Esophagus muscularis mucosa (tissue), 4 donors: Measurements from ENCODE around the gene CLDN15. TPM values are rescaled to one million over a fixed set of nuclear protein-coding genes. Genes with fewer than 3 reads are reported as not detected.

ENCODE experiments used
- DNase-seq: peaks from one replicate; pipeline ENCODE4 v3.0.0-alpha.2; 2017; ENCODE audit errors: extremely low spot score
- H3K27ac ChIP-seq, 4 donors: fragments of 200-600 bp; sonication (generic); replicated peaks in 1 of 4; 1 replicate in 3 of 4; 2 replicates in 1 of 4; pipeline ENCODE4 v1.5.1; 2016 to 2019; ENCODE audit warnings: mild to moderate bottlenecking in 1 of 4
- H3K27me3 ChIP-seq, 4 donors: fragments of 200-600 bp; sonication (generic); one replicate each; pipeline versions ENCODE4 v1.5.1 to v1.6.0; 2016 to 2019
- H3K36me3 ChIP-seq, 4 donors: fragments of 200-600 bp; sonication (generic); one replicate each; pipeline ENCODE4 v1.5.1; 2016 to 2019
- H3K4me1 ChIP-seq, 4 donors: fragments of 200-600 bp; sonication (generic); one replicate each; pipeline ENCODE4 v1.5.1; 2016 to 2019
- H3K4me3 ChIP-seq, 4 donors: fragments of 200-600 bp; sonication (generic); 1 replicate in 2 of 4; 2 replicates in 2 of 4; pipeline ENCODE4 v1.5.1; 2016 to 2019; ENCODE audit warnings: mild to moderate bottlenecking in 4 of 4, moderate library complexity in 1 of 4
- H3K9me3 ChIP-seq, 4 donors: fragments of 200-600 bp; sonication (generic); 1 replicate in 3 of 4; 2 replicates in 1 of 4; pipeline ENCODE4 v1.5.1; 2016 to 2019
- CTCF ChIP-seq, 3 experiments: fragments of 200-600 bp in 2 of 3; fragments of 450-650 bp in 1 of 3; sonication (generic) in 2 of 3; IDR thresholded peaks; one replicate each; pipeline ENCODE4 v1.5.1; 2017 to 2019; ENCODE audit warnings: antibody characterized with exemption in 3 of 3, mild to moderate bottlenecking in 2 of 3, moderate library complexity in 1 of 3
- EP300 ChIP-seq: sonication (generic); formaldehyde crosslinking; IDR thresholded peaks from one replicate; pipeline ENCODE4 v1.6.1; 2017; ENCODE audit warnings: antibody characterized with exemption
- POLR2A ChIP-seq: fragments of 450-650 bp; IDR thresholded peaks from one replicate; pipeline ENCODE4 v1.6.1; 2017; ENCODE audit warnings: antibody characterized with exemption, moderate library complexity, mild to moderate bottlenecking, low read depth
- POLR2AphosphoS5 ChIP-seq, 2 donors: sonication (generic); formaldehyde crosslinking; IDR thresholded peaks; one replicate each; pipeline ENCODE4 v1.6.1; 2017; ENCODE audit warnings: antibody characterized with exemption in 2 of 2
- WGBS: methylation state at CpG from one replicate; pipeline ENCODE4 v1.1.5; 2018; 5-methylcytosine and 5-hydroxymethylcytosine counted together
- intact Hi-C: fragments of 100-400 bp; cut with DNase I; formaldehyde crosslinking; loops from one replicate; pipeline ENCODE4 v1.15.1; 2023
- total RNA-seq, 4 donors: library from RNA; depleted of rRNA; stranded (reverse); fragments of >200 nt; gene quantifications; one replicate each; pipeline versions ENCODE4 v1.1.0 to v1.2.1, GENCODE V29; 2016

CLDN15 gene
- total RNA-seq, 4 donors from 2014 or later: 5.3 to 9.1 (median 6.4) TPM

GRCh38 chr7:101218236-101219125 lies 19.1 kb downstream of the CLDN15 start:
- TF ChIP-seq POLR2A (no peak), POLR2AphosphoS5 (IDR thresholded peaks at IDR 0.05) (no peak), CTCF (IDR thresholded peaks at IDR 0.05) (no peak), EP300 (no peak)
- intact Hi-C loops: no loop called here
- H3K27ac ChIP-seq: peak overlapping the region; percentile 85 to 97 (median 94)
- no peaks in the 10 kb centered on the region for H3K9me3 ChIP-seq
- H3K4me3 ChIP-seq: peak overlapping the region; percentile 71 to 93 (median 82)
- WGBS: 9% methylated on average over 26 of the region's 26 CpGs
- H3K27me3 ChIP-seq: no peaks in the 10 kb centered on the region
- peaks cover 35 to 68% (median 46%) of the 10 kb centered on the region in 4 donors for H3K4me1 ChIP-seq
- DNase-seq: no peak
- H3K36me3 ChIP-seq: peaks cover 20 to 47% (median 37%) of the 10 kb centered on the region in 4 donors

- peak; percentile 99 for DNase-seq
- H3K36me3 ChIP-seq: peaks cover 15 to 47% (median 37%) of the 10 kb centered on the region in 4 donors
Measured at GRCh38 chr7:101217388-101218235, 20.0 kb downstream of the CLDN15 start, which contains the start of the genes PLOD3 and ZNHIT1. Gene PLOD3, minus strand, starts transcription at chr7:101217581. Its CDS starts 307 bp downstream, at chr7:101217274. Gene ZNHIT1, plus strand, starts transcription at chr7:101218165. Its CDS starts 31 bp downstream, at chr7:101218196.

GRCh38 chr7:101216860-101217387 lies 20.7 kb downstream of the CLDN15 start:
- TF ChIP-seq POLR2AphosphoS5 (IDR thresholded peaks at IDR 0.05) (no peak), POLR2A (no peak), CTCF (IDR thresholded peaks at IDR 0.05) (peak in 1 of 3 experiments; percentile 18), EP300 (no peak)
- H3K27ac ChIP-seq: peak overlapping the region; percentile 85 to 97 (median 94)
- DNase-seq: no peak
- H3K4me1 ChIP-seq: peaks cover 35 to 60% (median 46%) of the 10 kb centered on the region in 4 donors
- H3K4me3 ChIP-seq: peak overlapping the region; percentile 71 to 93 (median 82)
- intact Hi-C loops: loop anchor here (2.0 kb wide), 1 partner anchor 28 kb away; the partner anchor contains the start of gene FIS1
- no peaks in the 10 kb centered on the region for H3K27me3 ChIP-seq
- H3K9me3 ChIP-seq: no peaks in the 10 kb centered on the region
- peaks cover 19 to 47% (median 40%) of the 10 kb centered on the region in 4 donors for H3K36me3 ChIP-seq
- 0% methylated on average over 11 of the region's 34 CpGs for WGBS

More at GRCh38 chr7:101217388-101218235, 20.0 kb downstream of the CLDN15 start, which contains the start of the genes PLOD3 and ZNHIT1:
- H3K9me3 ChIP-seq: no peaks in the 10 kb centered on the region
- peak within 1 kb of the TSS; percentile 71 to 93 (median 82) for H3K4me3 ChIP-seq
- no peaks in the 10 kb centered on the region for H3K27me3 ChIP-seq
- WGBS: under 1% methylated on average over 52 of the region's 57 CpGs
- peak within 1 kb of the TSS; percentile 85 to 97 (median 94) for H3K27ac ChIP-seq
- intact Hi-C loops: loop anchor here (2.0 kb wide), 1 partner anchor 27 kb away; the partner anchor contains the start of gene FIS1
- peaks cover 35 to 67% (median 46%) of the 10 kb centered on the region in 4 donors for H3K4me1 ChIP-seq
- TF ChIP-seq POLR2A (no peak), EP300 (no peak), POLR2AphosphoS5 (IDR thresholded peaks at IDR 0.05) (peak; percentile 62 to 91), CTCF (IDR thresholded peaks at IDR 0.05) (peak in 1 of 3 experiments; percentile 7)
